HuH-7 (cell line): ENCODE results near the gene KIAA1549.
"Not testable (repeated sequence)": the region's sequence is repeated elsewhere in the genome, so short reads cannot be mapped to it uniquely, and the experiment has no call there.

Source experiments
- DNase-seq: peaks from one replicate; pipeline ENCODE4 v3.0.0; 2011; ENCODE audit warnings: low spot score

The KIAA1549 gene

GRCh38 chr7:138944592-138944991 is 36.6 kb downstream of the KIAA1549 start:
- DNase-seq: no peak

DNA sequence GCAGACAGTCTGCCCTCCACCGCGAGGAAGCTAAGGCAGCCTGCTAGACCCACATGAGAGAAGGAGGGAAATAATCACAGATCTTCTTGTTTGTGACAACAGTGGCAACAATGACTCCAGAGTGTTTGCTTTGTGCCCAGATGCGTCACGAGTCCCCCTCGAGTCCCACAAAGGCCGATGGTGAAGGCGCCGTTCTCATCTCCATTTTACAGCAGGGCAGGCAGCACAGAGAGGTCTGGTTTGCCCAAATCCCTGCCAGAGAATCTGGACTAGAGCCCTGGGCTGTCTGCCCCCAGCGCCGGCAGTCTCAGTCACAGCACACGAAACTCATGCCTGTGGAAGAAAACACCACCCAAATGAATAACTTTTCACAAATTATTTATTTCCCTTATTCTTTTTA is 38.1 kb downstream of the KIAA1549 start:
- DNase-seq: no peak

GRCh38 chr7:138941545-138941944 is 39.6 kb downstream of the KIAA1549 start:
- no peak for DNase-seq

DNA sequence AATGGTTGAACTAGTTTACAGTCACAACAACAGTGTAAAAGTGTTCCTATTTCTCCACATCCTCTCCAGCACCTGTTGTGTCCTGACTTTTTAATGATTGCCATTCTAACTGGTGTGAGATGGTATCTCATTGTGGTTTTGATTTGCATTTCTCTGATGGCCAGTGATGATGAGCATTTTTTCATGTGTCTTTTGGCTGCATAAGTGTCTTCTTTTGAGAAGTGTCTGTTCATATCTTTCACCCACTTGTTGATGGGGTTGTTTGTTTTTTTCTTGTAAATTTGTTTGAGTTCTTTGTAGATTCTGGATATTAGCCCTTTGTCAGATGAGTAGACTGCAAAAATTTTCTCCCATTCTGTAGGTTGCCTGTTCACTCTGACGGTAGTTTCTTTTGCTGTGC is 40.6 kb downstream of the KIAA1549 start:
- not testable (repeated sequence) for DNase-seq

DNA sequence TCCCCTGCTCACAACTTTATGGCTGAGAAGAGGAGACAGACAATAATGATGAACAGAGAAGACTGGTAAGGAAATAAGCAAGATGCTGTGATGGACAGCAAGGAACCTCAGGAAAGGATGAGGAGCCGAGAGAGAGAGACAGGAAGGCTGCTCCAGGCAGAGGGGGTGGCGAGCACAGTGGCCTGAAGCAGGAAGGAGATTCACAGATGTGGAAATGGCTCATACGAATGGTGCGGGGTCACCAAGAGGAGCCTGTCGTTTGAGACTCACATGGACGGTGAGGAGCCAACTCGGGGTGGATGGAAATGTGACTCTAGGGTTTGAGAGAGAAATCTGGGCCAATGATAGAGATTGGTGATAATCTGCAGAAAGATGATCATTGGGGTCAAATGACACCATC is 43.7 kb downstream of the KIAA1549 start:
- DNase-seq: no peak

DNA sequence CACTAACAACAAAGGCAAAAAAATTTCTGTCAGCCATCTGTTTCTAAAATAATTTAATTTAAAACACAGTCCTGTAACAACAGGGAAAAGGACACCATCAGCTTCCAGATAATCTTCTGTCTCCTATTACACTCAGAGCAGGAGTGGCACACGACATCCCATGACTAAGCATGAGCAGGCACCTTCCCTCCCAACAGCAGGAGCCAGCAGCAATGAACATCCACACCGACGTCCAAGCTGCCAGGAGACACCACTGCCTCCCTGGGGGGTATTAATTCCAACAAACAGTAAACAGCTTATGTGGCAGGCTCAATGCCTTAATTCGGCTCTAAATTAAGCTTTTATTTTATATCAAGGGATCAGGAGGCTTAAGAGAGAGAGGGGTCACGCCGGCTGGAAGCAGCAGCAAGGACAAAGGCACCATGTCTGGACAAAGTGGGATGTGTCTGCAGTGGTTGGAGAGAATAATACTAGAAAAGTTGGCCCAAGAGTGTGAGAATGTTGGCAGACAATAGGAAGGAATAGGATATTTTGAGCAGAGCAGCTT is 45.7 kb downstream of the KIAA1549 start:
- DNase-seq: peak; percentile 36

DNA sequence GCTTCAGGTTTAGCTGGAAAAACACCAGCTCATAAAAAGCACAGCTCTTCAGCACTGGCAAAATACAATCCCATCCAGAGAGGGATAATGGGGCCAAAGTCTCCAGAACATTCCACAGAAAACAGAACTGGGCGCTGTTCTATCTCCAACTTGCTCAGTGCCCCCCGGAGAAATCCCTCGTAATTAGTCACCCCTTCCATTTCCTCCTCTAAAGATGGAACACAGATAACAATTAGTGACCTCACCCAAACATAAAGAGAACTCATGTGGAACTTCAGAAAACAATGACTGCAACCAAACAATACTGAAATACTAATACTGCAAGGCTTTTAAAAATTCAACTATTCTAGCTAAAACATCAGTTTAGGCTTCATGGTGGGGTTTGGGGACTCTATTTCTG is 46.3 kb downstream of the KIAA1549 start:
- DNase-seq: no peak

DNA sequence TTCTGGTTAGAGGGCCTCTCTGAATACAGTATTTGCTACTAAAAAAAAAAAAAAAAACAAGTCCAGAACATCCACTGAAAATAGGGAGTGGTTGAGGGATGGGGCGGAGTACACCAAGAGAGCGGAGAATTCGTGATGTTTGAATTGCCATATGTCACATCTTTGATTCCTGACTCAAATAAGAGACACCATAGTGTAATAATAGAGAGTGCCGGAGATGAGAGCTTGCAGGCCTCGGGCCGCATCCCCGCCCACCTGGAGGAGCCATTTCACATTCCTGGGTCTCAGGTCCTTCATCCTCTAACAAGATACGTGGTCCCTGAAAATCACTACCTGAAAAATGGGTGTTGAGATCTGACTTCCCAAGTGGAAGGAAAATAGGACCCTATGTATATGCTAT is 46.8 kb downstream of the KIAA1549 start:
- no peak for DNase-seq

GRCh38 chr7:138932870-138933269 is 48.3 kb downstream of the KIAA1549 start:
- DNase-seq: no peak

DNA sequence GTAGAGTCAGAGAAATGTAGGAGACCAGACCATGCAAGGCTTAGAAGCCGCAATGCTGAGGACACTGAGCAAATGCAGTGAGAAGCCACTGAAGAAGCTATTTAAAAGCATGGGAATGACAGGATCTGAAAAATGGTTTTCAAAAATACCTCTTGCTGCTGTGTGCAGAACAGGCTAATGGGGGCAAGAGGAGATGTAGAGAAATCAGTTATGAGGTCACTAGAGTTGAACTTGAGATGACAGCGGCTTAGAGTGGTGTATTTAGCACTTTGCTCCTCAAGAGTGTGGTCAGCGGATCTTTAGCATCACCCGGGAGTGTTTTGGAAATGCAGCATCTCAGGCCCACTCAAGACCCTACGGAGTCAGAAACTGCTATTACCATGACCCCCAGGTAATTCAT is 48.8 kb downstream of the KIAA1549 start:
- DNase-seq: no peak

GRCh38 chr7:138929969-138930368 is 51.2 kb downstream of the KIAA1549 start:
- no peak for DNase-seq

GRCh38 chr7:138926241-138926612 is 55.0 kb downstream of the KIAA1549 start:
- no peak for DNase-seq

DNA sequence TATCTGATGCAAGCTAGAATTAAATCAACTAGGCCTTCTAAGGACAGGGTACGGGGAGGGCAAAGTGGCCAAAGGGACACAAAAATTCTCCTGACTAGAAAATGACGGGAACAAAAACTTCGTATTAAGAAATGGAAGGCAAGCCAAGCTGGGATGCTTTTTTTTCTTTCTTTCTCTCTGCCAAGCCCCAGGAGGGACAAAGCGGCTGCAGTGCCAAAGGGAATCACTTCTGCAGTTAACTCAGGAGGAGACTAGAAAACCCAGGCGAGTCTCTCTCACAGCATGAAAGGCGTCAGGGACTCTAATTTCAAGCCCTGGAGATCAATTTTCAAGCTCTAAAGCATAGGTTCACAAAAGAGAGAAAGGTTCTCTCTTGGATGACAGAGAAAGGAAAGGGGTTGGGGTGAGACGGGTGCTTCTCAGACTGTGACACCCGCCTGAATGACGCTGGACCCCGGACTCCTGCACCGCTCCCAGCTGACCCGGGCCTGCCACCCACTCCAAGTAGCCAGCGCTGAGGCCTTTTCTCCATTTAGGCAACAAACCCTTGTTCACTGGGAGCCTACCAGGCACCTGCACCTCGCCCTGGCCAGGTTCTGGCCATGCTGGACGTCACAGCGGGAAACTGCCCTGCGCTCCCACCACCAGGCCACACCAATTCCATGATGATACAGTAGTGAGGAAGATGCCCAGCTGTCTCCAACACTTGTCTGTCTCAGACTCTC is 56.5 kb downstream of the KIAA1549 start:
- DNase-seq: no peak

GRCh38 chr7:138921277-138921676 is 59.9 kb downstream of the KIAA1549 start:
- DNase-seq: no peak

- no peak for DNase-seq
These were observed 61.3 kb downstream of the KIAA1549 start for GRCh38 chr7:138919911-138920310.

- DNase-seq: no peak
These were observed 62.0 kb downstream of the KIAA1549 start for GRCh38 chr7:138919216-138919615.

GRCh38 chr7:138918756-138919155 is 62.4 kb downstream of the KIAA1549 start:
- no peak for DNase-seq

GRCh38 chr7:138918176-138918575 is 63.0 kb downstream of the KIAA1549 start:
- no peak for DNase-seq

DNA sequence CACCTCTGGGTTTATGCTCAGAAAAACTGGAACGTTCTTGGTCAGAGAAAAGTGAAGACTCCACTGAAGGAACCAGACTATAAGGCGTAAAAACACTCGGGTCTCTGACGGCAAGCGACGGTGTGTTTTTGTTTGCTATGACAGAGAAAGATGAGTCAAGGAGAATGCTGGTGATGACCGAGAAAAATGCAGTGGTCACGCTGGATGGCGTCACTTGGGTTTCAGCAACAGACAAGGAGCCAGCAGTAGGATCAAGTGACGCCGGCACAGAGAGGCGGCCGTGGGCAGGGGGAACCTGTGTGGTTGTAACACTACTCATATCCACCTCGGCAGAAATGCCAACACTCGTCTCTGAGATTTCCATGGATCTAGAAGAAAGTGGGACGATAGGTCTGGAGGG is 63.4 kb downstream of the KIAA1549 start:
- DNase-seq: no peak

DNA sequence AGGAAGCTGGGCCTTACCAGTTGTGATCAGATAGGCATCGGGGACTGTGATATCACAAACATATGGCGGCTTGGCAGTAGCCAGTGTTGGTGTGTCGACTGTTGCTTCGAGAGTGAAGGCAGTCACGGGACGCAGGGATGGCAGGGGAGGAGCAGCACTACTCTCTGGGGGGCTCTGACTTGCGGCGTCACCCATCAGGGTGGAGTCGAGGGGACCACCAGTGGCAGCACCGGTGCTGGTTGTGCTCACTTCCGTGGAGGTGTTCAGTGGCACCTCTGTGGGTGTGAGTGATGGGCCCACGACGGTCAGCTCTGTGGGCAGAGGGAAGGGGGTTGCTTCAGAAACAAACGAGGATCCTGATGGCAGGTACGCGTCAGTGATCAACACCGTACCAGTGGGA is 64.5 kb downstream of the KIAA1549 start:
- no peak for DNase-seq

DNA sequence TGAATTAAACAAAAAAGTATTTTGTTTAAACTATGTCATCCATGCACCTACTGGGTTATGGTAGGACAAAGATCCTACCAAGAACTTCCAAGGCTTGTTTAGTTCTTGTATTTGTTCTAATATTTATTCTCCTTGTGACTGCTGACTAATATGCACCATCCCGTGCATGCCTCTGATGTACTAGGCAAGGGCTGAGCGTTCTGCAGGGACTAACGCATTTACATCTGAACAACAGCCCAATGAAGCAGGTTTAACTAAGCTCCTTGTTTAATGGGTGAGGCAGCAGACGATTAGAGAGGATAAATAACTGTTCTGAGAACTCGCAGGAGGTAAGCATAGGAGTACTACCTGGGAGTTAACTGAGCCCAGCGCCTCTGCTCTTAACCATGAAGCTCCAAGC is 64.9 kb downstream of the KIAA1549 start:
- DNase-seq: no peak

GRCh38 chr7:138913783-138914182 is 67.4 kb downstream of the KIAA1549 start:
- no peak for DNase-seq

DNA sequence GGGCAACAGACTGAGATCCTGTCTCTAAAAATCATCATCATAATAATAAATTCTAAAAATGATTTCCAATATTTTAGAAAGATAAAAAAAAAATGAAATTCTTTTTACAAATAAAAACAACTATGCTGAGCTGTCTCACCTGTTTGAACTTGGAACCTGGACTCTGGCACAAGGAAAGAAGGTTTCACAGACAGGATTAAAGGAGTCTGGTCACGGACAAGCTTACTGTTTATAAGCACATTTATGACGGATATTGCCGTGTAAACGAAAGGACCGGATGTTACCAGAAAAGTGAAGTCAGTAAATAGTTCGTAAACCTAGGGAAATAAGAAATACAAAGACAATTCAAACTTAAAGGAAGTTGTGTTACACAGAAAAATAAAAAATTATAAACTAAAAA is 70.2 kb downstream of the KIAA1549 start:
- DNase-seq: no peak

- DNase-seq: no peak
These were observed 73.3 kb downstream of the KIAA1549 start for GRCh38 chr7:138907850-138908249.
